NCI-H2081 treated with DMSO at 0.1 percent for 48 hours (cell line): ENCODE results near the gene REEP1.

Experiments used
- DNase-seq: peaks from one replicate; lab custom pipeline; 2025; lab: John Stamatoyannopoulos, UW

REEP1 gene, protein sequence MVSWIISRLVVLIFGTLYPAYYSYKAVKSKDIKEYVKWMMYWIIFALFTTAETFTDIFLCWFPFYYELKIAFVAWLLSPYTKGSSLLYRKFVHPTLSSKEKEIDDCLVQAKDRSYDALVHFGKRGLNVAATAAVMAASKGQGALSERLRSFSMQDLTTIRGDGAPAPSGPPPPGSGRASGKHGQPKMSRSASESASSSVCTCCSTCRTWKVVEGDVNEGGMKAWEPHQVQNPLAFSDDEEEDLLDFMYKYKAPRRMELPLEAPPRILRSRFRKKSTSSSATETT

DNA sequence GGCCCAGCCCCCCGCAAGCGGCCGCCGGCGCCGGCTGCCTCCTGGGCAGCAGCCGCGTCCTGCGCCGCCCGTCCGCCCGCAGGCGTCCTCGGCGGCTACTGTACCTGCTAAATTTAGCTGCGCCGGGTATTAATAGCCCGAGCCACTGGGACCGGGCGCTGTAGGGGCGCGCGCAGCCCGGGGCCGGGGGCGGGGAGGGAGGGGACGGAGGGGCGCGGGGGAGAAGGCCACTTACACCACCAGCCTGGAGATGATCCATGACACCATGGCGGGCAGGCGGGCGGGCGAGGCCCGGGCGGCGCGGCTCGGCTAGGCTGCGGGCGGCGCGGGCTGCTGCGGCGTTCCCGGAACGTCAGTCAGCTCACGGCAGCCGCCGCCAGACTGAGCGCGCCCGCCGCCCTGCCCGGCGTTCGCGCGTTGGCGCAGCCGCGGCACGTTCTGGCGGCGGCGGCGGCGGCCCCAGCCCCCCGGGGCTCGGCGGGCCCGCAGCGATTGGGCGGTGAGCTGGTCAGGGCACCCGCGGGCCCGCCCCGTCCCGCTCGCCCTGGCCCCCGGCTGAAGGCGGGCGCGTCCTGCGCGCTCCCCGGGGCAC is at the start of gene REEP1:
REEP1 (minus strand) TSS at position 383 of the 592 bp plus-strand sequence; CDS start at position 267, 116 bp downstream.
- DNase-seq = no peak

DNA sequence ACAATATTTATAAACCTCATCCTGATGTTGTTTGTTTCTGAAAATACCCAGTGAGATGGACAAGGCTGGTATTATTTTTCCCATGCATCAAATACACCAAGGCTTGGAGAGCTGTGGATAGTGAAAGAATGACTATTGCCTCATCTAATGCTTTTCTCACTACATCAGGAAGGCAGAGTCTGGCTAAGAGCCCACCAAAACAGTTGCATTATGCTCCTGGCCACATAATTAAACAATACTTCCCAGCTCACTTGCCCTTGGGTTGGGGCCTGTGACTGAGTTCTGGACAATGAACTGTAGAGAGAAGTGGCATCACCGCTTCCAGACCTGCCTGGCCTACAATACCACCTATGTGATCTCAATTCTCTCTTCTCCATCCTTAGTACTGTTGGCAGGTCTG is 46.4 kb upstream of the REEP1 start:
- no peak for DNase-seq

DNA sequence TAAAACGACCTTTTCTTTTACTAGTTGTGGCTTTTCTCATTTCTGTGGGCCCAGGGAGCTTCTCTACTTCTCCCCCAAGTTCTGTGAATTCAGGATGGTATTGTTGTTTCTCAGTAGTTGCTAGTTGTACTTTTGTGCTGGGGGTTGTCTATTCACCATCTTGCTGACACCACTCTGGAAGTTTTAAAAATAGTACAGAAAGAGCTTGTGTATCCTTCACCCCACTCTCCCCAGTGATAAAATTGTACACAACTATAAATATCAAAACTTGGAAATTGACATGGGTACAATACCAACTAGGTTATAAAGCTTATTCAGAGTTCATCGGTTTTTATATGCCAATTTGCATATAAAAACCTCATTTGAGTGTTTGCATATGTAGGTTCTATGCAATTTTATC is 45.3 kb upstream of the REEP1 start:
- DNase-seq = no peak

DNA sequence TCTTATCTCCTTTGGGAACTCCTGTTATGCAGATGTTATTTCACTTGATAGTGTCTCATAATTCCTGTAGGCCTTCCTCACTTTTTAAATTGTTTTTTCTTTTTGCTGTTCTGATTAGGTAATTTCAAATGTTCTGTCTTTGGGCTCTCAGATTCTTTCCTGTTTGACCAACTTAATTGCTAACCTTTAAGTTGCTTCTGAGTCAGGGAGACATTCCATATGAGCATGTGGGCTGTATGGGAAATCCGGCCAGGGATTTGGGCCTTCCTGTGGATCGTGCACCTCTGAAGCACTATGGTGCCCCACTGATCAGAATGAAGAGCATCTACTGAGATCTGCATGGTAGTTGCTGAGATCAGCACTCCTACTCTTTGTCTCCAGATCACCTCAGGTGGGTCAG is 44.7 kb upstream of the REEP1 start:
- DNase-seq = no peak

DNA sequence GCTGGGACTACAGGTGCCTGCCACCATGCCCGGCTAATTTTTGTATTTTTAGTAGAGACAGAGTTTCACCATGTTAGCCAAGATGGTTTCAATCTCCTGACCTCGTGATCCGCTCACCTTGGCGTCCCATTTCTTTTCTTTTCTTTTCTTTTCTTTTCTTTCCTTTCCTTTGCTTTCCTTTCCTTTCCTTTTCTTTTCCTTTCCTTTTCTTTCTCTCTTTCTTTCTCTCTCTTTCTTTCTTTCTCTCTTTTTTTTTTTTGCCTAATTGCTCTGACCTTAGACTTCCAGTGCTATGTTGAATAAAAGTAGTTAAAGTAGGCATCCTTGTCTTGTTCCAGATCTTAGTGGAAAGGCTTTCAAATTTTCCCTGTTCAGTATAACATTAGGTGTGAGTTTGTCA is 41.0 kb upstream of the REEP1 start:
- DNase-seq = no peak

DNA sequence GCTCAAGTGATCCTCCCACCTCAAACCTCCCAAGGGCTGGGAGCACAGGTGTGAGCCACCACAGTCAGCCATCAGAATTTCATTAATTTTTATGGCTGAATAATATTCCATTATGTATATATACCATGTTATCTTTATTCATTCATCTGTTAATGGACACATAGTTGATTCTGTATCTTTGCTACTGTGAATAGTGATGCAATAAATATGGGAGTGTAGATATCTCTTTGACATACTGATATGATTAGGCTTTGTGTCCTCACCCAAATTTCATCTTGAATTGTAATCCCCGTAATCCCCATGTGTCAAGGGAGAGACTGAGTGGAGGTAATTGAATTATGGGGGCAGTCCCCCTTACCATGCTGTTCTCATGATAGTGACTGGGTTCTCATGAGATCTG is 38.2 kb upstream of the REEP1 start:
- DNase-seq = no peak

DNA sequence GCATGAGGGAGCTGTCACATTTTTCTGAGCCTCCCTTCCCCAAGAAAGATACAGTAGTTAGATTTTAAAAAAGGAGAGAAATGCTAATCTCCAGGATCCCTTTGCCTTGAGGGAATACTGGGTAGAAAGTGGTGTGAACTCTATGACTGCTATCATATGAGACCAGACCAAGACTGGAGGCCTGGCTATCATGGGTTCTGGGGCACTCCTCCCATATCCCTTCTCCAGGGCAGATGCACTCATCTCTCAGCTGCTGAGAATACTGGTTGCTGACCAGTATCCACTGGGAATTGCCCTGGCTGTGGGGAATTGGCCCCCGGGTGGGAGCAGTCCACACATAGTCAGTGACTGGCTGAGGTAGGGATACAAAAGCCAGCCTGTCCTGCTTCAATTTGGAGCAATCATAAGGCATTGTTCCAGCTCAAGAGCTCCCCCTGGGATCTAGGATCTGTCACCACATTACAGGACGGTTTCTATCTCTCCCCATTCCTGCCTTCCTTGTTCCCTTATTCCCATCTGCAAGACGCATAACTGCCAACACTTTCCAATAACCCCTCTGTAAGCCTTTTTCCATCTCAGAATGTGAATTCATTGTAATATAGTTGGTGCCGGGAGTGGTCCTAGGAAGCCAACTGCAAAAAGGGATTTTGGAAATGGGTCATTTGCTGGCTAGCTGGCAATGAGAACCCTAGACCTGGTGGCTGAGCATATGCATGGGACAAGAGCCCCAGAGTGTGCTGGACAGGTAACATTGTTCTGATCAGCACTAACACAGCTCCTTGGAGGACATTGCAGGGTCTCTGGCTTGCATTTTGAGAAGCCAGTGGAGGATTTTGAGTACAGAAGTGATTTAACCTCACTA is 35.4 kb upstream of the REEP1 start:
- DNase-seq = no peak

DNA sequence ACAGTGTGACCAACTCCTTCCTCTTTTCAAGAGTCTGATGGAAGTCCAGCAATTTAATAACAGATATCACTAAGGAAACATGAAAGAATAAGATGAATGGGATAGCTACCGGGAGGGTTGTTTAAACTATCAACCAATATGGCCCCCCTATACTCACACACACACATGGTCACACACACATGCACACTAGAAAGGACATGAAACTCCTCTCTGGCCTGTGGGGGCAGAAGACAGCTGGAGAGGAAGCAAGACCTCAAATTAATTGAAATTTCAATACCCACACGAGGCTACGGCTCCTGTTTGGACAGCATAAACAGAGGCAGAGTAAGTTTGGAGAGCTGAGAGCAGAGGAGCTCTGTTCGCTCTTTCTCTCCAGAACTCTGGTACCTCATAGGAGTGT is 34.7 kb upstream of the REEP1 start:
- no peak for DNase-seq

DNA sequence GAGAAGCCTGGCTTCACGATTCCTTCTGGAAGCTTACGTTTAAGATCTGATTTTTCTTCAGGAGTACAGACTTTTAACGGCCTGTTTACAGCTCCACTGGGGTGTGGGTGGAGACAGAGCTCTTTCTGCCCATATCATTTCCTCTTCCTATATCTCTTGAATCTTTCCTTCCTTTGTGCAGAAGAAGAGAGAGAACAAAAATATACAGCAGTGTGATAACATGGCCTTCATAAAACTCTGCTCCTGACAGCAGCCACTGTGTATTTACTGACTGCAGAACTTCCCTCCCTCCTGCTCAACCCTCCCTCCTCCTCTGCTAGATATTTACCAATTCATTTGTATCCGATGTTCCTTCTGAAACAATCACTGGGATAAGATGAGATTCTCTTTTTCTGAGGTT is 34.1 kb upstream of the REEP1 start:
- no peak for DNase-seq

DNA sequence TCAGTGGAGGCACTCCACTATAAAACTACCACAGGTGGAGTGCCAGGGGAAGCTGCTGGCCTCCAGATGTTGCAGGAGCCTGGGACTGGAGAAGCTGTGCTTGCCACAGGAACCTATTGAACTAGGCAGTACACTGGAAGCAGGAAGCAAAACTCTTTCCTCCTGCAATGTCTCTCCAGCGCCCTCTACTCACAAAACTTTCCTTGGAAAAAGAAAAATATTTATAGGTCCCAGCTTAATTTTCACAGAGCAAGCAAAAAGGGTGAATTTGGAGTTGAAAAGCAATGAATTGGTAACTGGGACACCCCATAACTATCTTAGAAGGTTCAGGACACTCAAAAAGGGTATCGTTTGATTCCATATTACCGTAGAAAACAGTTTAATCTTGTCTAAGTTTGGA is 33.2 kb upstream of the REEP1 start:
- DNase-seq = no peak

DNA sequence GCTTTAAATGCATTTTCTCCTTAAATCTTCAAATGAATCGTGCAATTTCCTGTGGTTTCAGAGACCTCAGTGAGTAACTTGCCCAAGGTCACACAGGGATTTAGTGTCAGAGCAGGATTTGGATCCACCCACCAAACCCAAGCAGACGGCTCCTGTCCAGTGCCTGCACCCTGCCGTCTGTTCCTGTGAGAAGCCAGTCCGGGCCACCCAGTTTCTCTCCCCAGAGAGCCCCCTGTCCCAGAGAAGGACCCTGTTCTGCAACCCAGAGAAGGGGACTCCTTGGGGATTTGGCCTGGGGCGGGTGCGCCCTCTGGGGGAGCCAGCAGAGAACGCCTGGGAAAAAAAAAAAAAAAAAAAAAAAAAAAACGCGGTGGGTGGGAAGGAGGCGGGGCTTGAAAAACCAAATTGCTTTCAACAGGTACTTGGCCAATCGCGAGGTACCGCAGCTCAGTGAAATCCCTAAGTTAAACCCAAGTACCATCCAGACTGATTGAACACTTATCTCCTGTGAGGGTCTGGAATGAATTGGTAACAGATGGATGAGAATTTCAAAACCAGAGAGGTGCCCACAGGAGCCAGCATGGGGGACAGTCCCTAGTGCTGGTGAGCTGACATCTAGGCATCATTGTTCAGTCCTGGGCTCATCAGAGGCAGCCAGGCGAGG is 30.9 kb upstream of the REEP1 start:
- no peak for DNase-seq

DNA sequence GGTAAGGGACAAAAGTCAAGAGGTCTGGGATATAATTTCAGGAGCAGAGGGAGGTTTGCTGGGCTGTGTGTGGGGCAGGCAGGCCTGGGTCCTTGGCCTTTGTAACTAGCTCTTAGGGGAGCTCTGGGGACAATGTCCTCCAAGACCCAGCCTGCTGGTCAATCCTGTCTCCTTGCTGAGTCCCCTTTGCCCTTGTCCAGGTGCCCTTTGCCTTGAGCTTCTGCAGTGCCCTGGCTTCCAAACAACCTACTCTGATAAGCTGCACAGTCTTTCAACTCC is 30.0 kb upstream of the REEP1 start:
- DNase-seq = no peak

DNA sequence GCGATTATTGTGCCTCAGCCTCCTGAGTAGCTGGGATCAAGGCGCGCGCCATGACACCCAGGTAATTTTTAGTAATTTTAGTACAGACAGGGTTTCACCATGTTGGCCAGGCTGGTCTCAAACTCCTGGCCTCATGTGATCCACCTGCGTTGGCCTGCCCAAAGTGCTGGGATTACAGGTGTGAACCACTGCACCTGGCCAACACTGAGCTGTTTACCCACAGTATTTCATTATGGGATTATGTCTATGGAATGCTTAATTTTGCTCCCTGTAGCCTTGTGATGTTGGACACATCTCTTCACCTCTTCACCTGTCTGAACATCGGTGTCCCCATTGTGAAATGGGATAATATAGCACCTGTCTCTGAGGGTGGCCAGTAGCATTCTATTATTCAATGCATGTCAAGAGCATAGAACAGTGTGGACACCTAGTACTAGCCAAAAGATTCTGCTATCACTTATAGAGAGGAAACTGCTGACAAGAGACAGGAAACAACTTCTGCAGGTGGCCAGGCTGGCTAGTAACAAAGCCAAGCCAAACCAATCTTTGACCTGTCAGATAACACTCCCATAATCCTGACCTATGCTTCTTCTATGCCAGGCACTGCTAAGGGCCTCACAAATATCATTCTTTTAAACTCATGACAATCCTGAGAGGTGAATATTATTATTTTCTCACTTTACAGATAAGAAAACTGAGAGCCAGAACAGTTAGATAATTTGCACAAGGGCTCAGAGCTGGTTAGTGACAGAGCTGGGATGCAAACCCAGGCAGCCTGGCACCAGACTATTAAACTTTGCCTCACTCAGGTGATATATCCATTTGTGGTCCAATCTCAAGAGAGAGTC is 29.4 kb upstream of the REEP1 start:
- no peak for DNase-seq

DNA sequence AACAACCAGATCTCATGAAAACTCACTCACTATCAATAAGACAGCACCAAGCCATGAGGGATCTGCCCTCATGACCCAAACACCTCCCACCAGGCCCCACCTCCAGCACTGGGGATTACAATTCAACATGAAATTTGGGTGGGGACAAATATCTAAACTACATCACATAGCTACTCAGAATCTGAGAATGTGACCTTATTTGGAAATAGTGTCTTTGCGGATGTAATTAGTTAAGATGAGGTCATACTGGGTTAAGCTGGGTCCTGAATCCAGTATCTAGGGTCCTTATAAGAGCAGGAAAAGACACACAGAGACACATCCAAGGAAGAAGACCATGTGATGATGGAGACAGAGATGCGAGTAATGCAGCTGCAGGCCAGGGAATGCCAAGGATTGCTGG is 27.5 kb upstream of the REEP1 start:
- no peak for DNase-seq

DNA sequence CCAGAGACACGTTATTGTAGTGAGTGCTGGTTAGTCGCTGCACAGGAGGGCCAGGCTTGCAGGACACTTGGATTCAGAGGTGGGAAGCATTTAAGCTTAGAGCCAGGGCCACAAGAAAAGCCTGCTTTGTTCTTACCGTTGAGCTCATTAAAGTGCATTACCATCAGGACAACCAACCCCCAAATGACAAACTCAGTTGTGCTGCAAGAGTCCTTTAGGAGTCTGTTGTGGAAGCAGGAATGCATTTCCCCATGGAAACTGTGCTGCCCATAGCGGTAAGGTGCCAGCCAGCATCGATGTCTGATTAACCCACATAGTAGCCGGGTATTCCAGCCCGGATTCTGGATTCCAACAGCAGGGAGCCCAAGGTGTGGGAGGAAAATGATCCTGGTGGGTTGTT is 23.4 kb upstream of the REEP1 start:
- no peak for DNase-seq

DNA sequence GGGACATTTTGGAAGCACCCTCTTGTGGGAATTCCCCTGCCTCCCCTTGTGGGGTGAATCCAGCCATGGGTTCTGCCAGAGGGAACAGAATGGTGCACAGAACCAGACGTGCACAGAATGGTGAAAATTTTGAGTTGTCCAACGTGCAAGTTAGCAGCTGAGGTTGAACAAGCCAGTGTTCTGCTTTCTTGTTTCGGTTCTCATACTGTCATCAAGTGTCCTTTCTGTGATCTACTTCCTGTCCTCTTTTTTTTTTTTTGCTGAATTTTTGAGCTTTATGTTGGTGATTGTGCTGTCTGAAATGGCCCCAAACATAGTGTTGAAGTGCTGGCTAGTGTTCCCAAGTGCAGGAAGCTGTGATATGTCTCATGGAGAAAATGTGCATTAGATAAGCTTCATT is 21.5 kb upstream of the REEP1 start:
- DNase-seq = no peak

DNA sequence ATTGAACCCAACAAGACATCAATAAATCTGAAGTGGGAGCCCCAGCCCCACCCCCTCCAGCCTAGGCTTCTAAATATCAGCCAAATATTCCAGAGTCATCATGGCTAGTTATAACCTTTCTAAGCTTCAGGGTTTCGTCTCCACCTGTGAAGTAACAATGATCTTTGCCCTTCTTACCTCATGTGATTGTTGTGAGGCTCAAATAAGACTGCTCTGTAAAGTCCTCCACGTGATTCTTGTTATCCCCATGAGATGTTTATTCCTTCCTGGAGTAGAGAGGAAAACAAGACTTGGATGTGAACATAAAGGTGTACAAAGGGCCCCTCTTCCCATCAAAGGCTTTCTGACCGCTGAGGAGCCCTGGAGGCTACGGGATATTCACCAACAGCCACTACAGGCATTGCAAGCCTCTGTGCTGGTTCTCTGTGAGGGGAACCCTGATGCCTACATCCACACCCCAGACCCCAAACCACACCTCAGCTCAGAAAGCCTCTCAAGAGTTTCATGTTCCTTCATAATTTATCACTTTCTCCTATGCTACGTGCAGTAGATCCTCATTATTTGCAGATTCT is 20.1 kb upstream of the REEP1 start:
- no peak for DNase-seq

DNA sequence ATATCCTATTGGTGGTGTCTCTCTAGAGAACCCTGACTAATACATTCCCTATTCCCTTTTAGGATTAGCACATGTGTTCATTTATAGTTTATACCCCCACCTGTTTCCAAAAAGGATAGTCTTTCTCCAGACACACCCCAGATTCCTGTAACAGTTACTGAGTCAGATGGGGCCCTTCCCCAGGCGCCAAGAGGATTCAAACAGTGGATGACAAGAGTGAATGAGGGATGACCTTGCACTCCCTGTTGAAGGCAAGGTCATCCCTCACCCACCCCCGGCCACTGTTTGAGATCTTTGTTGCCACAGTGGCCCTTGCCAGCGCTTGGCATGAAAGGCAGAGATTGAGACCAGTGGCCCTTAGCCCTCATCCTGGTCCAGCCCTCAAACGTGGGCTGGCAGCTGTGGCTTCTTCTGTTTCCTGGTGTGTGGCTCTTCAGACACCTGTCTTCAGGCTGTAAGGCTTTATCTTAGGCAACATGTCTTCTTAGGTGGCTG is 15.3 kb upstream of the REEP1 start:
- DNase-seq = no peak

DNA sequence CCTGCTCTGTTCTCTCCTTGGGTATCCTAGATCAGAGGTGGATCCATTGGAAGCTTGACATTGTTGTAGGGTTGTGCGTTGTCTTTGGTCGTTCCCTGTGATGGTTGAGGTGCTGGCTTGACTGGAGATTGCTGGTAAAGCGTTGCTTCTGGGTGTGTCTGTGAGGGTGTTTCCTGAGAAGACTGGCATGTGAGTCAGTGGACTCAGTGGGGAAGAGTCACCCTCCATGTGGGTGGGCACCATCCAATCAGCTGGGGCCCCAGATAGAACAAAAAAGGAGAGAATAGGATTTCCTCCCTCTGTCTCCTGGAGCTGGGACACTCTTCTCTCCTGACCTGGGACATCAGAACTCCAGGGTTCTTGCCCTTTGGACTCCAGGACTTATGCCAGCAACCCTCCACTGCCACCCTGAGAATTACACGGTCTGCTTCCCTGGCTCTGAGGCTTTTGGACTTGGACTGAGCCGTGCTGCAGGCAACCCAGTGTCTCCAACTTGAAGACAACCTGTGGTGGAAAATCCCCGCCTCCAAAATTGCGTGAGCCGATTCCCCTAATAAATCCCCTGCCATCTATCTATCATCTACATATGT is 14.8 kb upstream of the REEP1 start:
- no peak for DNase-seq

DNA sequence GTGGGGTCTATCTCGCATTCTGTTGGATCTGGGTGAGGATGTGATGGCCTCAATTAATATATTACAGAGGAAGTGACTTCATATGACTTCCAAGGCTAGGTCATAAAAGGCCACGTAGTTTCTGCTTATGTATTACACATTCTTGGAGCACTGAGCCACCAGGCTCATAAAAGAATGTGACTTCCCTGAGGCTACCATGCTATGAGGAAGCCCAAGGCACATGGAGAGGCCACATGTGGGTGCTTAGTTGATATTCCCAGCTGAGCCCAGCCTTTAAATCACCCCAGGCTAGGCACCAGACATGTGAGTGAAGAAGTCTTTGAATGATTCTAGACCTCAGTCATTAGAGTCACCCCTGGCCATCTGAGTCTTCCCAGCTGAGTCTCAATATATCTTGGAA is 13.3 kb upstream of the REEP1 start:
- DNase-seq = no peak

DNA sequence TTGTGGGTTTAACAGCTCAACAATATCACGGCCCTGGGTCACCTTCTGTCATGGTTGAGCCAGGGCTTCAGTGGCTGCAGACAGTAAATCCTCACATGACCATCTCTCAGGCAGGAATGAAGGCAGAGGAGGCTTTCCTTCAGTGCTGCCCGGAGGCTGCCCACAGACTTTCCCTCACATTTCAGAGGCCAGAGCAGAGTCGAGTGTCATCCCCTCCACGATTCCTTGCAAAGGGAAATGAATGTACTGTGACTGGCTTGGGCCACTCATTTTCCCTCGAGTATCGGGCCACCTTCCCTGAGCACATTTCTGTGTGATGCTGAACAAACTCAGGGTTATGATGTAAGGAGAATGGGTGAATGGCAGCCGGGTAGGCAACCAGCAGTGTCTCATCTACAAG is 10.0 kb upstream of the REEP1 start:
- no peak for DNase-seq
